ENCODE results near the gene FXYD2. TPM values are rescaled to one million over a fixed set of nuclear protein-coding genes. Genes with fewer than 3 reads are reported as not detected.
A peak's percentile ranks its signal among the peaks of the same experiment; 100 is the strongest.

FXYD2 gene
- total and polyA plus RNA-seq, 9 of the 15 experiments (the other 6 are each of a cell fraction or from before 2014, with no cell fraction given), result not detected

GRCh38 chr11:117852309-117852708, 27.8 kb upstream of the FXYD2 start (continued):
- no peak for TF ChIP-seq ZMIZ1 (IDR thresholded peaks at IDR 0.05; ENCODE audit: low read depth in 2 of 2, low read length in 2 of 2)
- peak in 1 of 2 experiments; percentile 76; a peak in 2 of 3 replicates for TF ChIP-seq CBX3 (IDR thresholded peaks at IDR 0.05; ENCODE audit: borderline replicate concordance in 1 of 2, low read length in 2 of 2)
- TF ChIP-seq ELF1 (tag; IDR thresholded peaks at IDR 0.05), result no peak
- no peak for TF ChIP-seq HMG20B (CRISPR knock-in tag; IDR thresholded peaks at IDR 0.05)
- peak; percentile 59 for TF ChIP-seq ZNF280A (IDR thresholded peaks at IDR 0.05; ENCODE audit: low read depth, partially characterized antibody)
- no peak for TF ChIP-seq ELF2 (CRISPR knock-in tag; IDR thresholded peaks at IDR 0.05)
- TF ChIP-seq CBX5 (IDR thresholded peaks at IDR 0.05; ENCODE audit: borderline replicate concordance, low read depth), result no peak
- peak; percentile 69; the same call in 1 of the 2 replicates for TF ChIP-seq TRIM28 (IDR thresholded peaks at IDR 0.05)
- no peak for TF ChIP-seq ZNF277 (CRISPR knock-in tag; IDR thresholded peaks at IDR 0.05; ENCODE audit: borderline replicate concordance)
- TF ChIP-seq ZNF586 (CRISPR knock-in tag; conservative IDR thresholded peaks at IDR 0.05), result no peak
